HepG2 (cell line): Measurements from ENCODE around the gene TRAPPC12. TPM values are rescaled to one million over a fixed set of nuclear protein-coding genes. Genes with fewer than 3 reads are reported as not detected.

Experiments used
- ARID5B ChIP-seq: IDR thresholded peaks from 2 replicates; pipeline ENCODE4 v1.4.0; 2020; ENCODE audit warnings: mild to moderate bottlenecking, missing genetic modification reagents
- FOXP4 ChIP-seq: sonication (generic); formaldehyde crosslinking; IDR thresholded peaks from 2 replicates; pipeline ENCODE4 v1.4.0; 2020; ENCODE audit warnings: missing genetic modification reagents
- GMEB1 ChIP-seq: sonication (generic); formaldehyde crosslinking; IDR thresholded peaks from 2 replicates; pipeline ENCODE4 v1.5.1; 2020; ENCODE audit warnings: missing genetic modification reagents, mild to moderate bottlenecking, borderline replicate concordance
- IRF2 ChIP-seq: IDR thresholded peaks from 2 replicates; pipeline ENCODE4 v1.6.1; 2018; ENCODE audit warnings: missing genetic modification reagents, missing compliant biosample characterization
- KDM2A ChIP-seq: sonication (generic); formaldehyde crosslinking; IDR thresholded peaks from 2 replicates; pipeline ENCODE4 v1.4.0; 2020; ENCODE audit warnings: low read depth, missing genetic modification reagents, borderline replicate concordance
- MEIS2 ChIP-seq: sonication (generic); formaldehyde crosslinking; IDR thresholded peaks from 2 replicates; pipeline ENCODE4 v1.9.0; 2021; ENCODE audit warnings: mild to moderate bottlenecking, missing genetic modification reagents
- PHF8 ChIP-seq: sonication (generic); formaldehyde crosslinking; IDR thresholded peaks from 2 replicates; pipeline ENCODE4 v1.5.0; 2020; ENCODE audit warnings: missing genetic modification reagents
- RXRA ChIP-seq: sonication (generic); formaldehyde crosslinking; IDR thresholded peaks from 2 replicates; pipeline ENCODE4 v1.5.1; 2020; ENCODE audit warnings: missing genetic modification reagents
- SOX5 ChIP-seq: IDR thresholded peaks from 2 replicates; pipeline ENCODE4 v1.6.1; 2016; ENCODE audit warnings: borderline replicate concordance
- ZBTB33 ChIP-seq: sonication (generic); formaldehyde crosslinking; IDR thresholded peaks from 2 replicates; pipeline ENCODE4 v1.4.0; 2020; ENCODE audit warnings: missing genetic modification reagents
- ZNF232 ChIP-seq: sonication (generic); formaldehyde crosslinking; IDR thresholded peaks from 2 replicates; pipeline ENCODE4 v1.4.0; 2020; ENCODE audit warnings: missing genetic modification reagents, borderline replicate concordance
- ZNF292 ChIP-seq: sonication (generic); formaldehyde crosslinking; IDR thresholded peaks from 2 replicates; pipeline ENCODE4 v1.8.1; 2022; ENCODE audit warnings: mild to moderate bottlenecking, low read depth, missing genetic modification reagents, borderline replicate concordance
- ZNF317 ChIP-seq: sonication (generic); formaldehyde crosslinking; IDR thresholded peaks from 2 replicates; pipeline ENCODE4 v1.5.0; 2020; ENCODE audit warnings: mild to moderate bottlenecking, missing genetic modification reagents
- ZNF430 ChIP-seq: sonication (generic); formaldehyde crosslinking; IDR thresholded peaks from 2 replicates; pipeline ENCODE4 v1.9.0; 2021; ENCODE audit warnings: mild to moderate bottlenecking, missing genetic modification reagents
- ZNF704 ChIP-seq: sonication (generic); formaldehyde crosslinking; IDR thresholded peaks from 2 replicates; pipeline ENCODE4 v1.8.1; 2023; ENCODE audit warnings: mild to moderate bottlenecking, inconsistent platforms, moderate library complexity, missing genetic modification reagents, borderline replicate concordance
- polyA plus RNA-seq, 8 experiments: library from polyadenylated mRNA; depleted of rRNA in 3 of 8; stranded (reverse) in 7 of 8; unstranded in 1 of 8; fragments of >200 nt; fragmentation: Illumina TruSeq in 4 of 8; extraction: Trizol in 4 of 8; gene quantifications; 2 replicates each; pipeline versions ENCODE4 v1.2.1 to v1.2.3, GENCODE V29; 2011 to 2016; ENCODE audit warnings: low read depth in 4 of 8, missing spikeins in 1 of 8, mixed read lengths in 1 of 8; ENCODE audit not compliant: insufficient read depth in 1 of 8
- total RNA-seq, 5 experiments: library from RNA; depleted of rRNA; stranded (reverse); fragments of >200 nt; fragmentation: Illumina TruSeq; extraction: Trizol; gene quantifications; 2 replicates each; pipeline ENCODE4 v1.2.3, GENCODE V29; 2016; ENCODE audit warnings: low read depth in 1 of 5

TRAPPC12 gene
- total and polyA plus RNA-seq, 2 of the 13 experiments (the other 11 are each of a cell fraction or from before 2014, with no cell fraction given), result 46.4 to 97.7 TPM

- TF ChIP-seq GMEB1 (peak; percentile 45; the same call in 1 of the 2 replicates), ZNF317 (peak; percentile 50; the same call in 1 of the 2 replicates), ZNF430 (CRISPR knock-in tag) (peak; percentile 45; the same call in 1 of the 2 replicates), ZNF292 (CRISPR knock-in tag) (peak; percentile 69; the same call in 1 of the 2 replicates), ZNF232 (CRISPR knock-in tag) (0 out of 2 replicates have a peak, but pooled peaks have one; percentile 31), ARID5B (CRISPR knock-in tag) (peak; percentile 86), MEIS2 (CRISPR knock-in tag) (0 out of 2 replicates have a peak, but pooled peaks have one; percentile 32), ZBTB33 (peak; percentile 36; the same call in 1 of the 2 replicates), SOX5 (CRISPR knock-in tag) (peak; percentile 44; the same call in 1 of the 2 replicates), FOXP4 (peak; percentile 71; the same call in 1 of the 2 replicates), KDM2A (CRISPR knock-in tag) (peak; percentile 80; the same call in 1 of the 2 replicates), PHF8 (CRISPR knock-in tag) (peak; percentile 64), RXRA (CRISPR knock-in tag) (peak; percentile 89), IRF2 (CRISPR knock-in tag) (peak; percentile 55; the same call in 1 of the 2 replicates), ZNF704 (CRISPR knock-in tag) (peak; percentile 77; the same call in 1 of the 2 replicates)
Measured at GRCh38 chr2:3369340-3370181, 9.9 kb upstream of the TRAPPC12 start (continued).
